Measurements from ENCODE around the gene PF4V1.
A peak's percentile ranks its signal among the peaks of the same experiment; 100 is the strongest.

PF4V1 gene, protein sequence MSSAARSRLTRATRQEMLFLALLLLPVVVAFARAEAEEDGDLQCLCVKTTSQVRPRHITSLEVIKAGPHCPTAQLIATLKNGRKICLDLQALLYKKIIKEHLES

GRCh38 chr4:73853246-73853704, at the start of gene PF4V1:
Gene PF4V1, plus strand, starts transcription at chr4:73853296. Its CDS starts 67 bp downstream, at chr4:73853363.
- Histone ChIP-seq H3K27me3 (peaks cover 0 to 3% of the 10 kb centered on the region in 2 donors), H3K4me3 (peak within 1 kb of the TSS; percentile 37 to 43), H3K4me1 (peaks cover 0 to 35% (median 13%) of the 10 kb centered on the region in 4 donors), H3K27ac (no peak within 1 kb of the TSS), H3K36me3 (no peaks in the 10 kb centered on the region), H3K9me3 (no peaks in the 10 kb centered on the region)
- TF ChIP-seq, protein P1, sequence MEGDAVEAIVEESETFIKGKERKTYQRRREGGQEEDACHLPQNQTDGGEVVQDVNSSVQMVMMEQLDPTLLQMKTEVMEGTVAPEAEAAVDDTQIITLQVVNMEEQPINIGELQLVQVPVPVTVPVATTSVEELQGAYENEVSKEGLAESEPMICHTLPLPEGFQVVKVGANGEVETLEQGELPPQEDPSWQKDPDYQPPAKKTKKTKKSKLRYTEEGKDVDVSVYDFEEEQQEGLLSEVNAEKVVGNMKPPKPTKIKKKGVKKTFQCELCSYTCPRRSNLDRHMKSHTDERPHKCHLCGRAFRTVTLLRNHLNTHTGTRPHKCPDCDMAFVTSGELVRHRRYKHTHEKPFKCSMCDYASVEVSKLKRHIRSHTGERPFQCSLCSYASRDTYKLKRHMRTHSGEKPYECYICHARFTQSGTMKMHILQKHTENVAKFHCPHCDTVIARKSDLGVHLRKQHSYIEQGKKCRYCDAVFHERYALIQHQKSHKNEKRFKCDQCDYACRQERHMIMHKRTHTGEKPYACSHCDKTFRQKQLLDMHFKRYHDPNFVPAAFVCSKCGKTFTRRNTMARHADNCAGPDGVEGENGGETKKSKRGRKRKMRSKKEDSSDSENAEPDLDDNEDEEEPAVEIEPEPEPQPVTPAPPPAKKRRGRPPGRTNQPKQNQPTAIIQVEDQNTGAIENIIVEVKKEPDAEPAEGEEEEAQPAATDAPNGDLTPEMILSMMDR (IDR thresholded peaks at IDR 0.05) = no peak
- peak in 1 of 2 donors; percentile 71 for DNase-seq
- intact Hi-C loops (cut with DNase I; ENCODE audit: low total_unique reads) = no loop called here

GRCh38 chr4:73810191-73810590, 42.9 kb upstream of the PF4V1 start:
- TF ChIP-seq, protein P1 (IDR thresholded peaks at IDR 0.05) = no peak
- Histone ChIP-seq H3K36me3 (no peaks in the 10 kb centered on the region), H3K27me3 (no peaks in the 10 kb centered on the region), H3K27ac (no peak overlapping the region), H3K4me3 (no peak overlapping the region), H3K4me1 (no peaks in the 10 kb centered on the region), H3K9me3 (no peaks in the 10 kb centered on the region)
- intact Hi-C loops (cut with DNase I; ENCODE audit: low total_unique reads) = no loop called here
- no peak for DNase-seq

DNA sequence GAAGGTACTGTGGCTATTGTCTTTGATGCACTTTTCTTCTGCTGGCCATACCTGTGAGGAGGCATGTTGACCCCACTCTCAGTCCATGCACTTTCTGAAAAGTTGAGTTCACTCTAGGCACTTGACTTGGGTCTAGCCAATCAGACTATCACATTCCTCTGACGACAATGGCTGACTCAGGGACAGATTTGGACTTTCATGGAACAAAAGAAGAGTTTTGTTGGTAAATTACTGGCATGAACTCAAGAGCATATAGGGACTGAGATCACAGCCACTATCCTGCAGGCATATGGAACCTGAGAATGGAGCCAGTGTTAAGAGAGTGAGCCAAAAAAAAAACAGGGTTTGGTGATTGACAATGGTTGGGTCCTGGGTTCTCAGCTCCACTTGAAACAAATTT, 41.3 kb upstream of the PF4V1 start:
- Histone ChIP-seq H3K36me3 (no peaks in the 10 kb centered on the region), H3K27me3 (no peaks in the 10 kb centered on the region), H3K27ac (no peak overlapping the region), H3K4me3 (no peak overlapping the region), H3K9me3 (no peaks in the 10 kb centered on the region), H3K4me1 (no peaks in the 10 kb centered on the region)
- intact Hi-C loops (cut with DNase I; ENCODE audit: low total_unique reads) = no loop called here
- no peak for DNase-seq
- TF ChIP-seq, protein P1 (IDR thresholded peaks at IDR 0.05) = no peak

DNA sequence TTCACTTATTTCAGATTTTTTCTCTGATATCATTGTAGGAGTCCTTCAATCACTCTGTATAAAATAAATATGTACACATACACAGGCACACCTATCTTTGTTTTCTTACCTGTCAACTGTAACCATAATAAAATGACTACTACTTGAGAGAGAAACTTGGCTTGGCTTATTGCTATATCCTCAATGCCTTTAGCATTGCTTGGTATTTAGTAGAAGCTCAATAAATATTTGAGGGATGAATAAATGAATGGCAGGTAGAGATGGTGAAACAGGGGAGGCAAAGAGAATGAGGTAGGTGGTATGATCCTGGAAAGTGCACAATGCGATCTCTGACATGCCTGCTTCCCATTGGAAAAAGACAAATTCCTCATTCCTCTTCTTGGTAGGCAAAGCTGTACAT, 38.4 kb upstream of the PF4V1 start:
- TF ChIP-seq, protein P1 (IDR thresholded peaks at IDR 0.05) = no peak

DNA sequence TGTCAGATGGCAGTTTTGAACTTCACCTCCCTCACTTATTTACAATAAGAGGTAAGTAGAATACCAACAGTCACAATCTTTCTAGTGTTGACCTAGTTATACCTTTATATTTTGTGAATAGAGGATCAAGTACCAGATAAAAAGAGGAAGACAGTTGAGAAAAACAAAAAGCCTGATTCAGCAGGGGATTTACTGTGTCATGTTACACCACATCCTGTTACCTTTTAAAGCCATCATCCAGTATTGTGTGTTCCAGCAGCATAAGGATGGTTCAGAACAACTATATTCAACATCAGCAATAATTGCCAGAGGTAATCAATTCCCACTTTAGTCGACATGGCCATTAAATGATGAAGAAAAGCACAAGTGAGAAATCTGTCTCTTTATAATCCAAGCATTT, 38.0 kb upstream of the PF4V1 start:
- intact Hi-C loops (cut with DNase I; ENCODE audit: low total_unique reads) = no loop called here
- no peak overlapping the region for H3K27ac ChIP-seq
- H3K9me3 ChIP-seq = no peaks in the 10 kb centered on the region
- no peaks in the 10 kb centered on the region for H3K36me3 ChIP-seq
- no peak overlapping the region for H3K4me3 ChIP-seq
- no peaks in the 10 kb centered on the region for H3K4me1 ChIP-seq
- no peak for DNase-seq
- no peaks in the 10 kb centered on the region for H3K27me3 ChIP-seq
- TF ChIP-seq, protein P1 (IDR thresholded peaks at IDR 0.05) = no peak

More for the DNA sequence above, 38.4 kb upstream of the PF4V1 start:
- Histone ChIP-seq H3K9me3 (no peaks in the 10 kb centered on the region), H3K4me3 (no peak overlapping the region), H3K27me3 (no peaks in the 10 kb centered on the region), H3K36me3 (no peaks in the 10 kb centered on the region), H3K4me1 (no peaks in the 10 kb centered on the region), H3K27ac (no peak overlapping the region)
- intact Hi-C loops (cut with DNase I; ENCODE audit: low total_unique reads) = no loop called here
- no peak for DNase-seq

GRCh38 chr4:73816814-73817213, 36.3 kb upstream of the PF4V1 start:
- H3K9me3 ChIP-seq = no peaks in the 10 kb centered on the region
- no peaks in the 10 kb centered on the region for H3K27me3 ChIP-seq
- no peaks in the 10 kb centered on the region for H3K4me1 ChIP-seq
- intact Hi-C loops (cut with DNase I; ENCODE audit: low total_unique reads) = no loop called here
- no peak for DNase-seq
- H3K36me3 ChIP-seq = no peaks in the 10 kb centered on the region
- TF ChIP-seq, protein P1 (IDR thresholded peaks at IDR 0.05) = no peak
- H3K27ac ChIP-seq = no peak overlapping the region
- H3K4me3 ChIP-seq = no peak overlapping the region

Data from tibial artery (tissue), 4 donors.